ENCODE data around the gene NOP56. TPM values are rescaled to one million over a fixed set of nuclear protein-coding genes. Genes with fewer than 3 reads are reported as not detected.

NOP56 gene
- total and polyA plus RNA-seq, 9 of the 15 experiments (the other 6 are each of a cell fraction or from before 2014, with no cell fraction given) = 295 to 697 (median 439) TPM

DNA sequence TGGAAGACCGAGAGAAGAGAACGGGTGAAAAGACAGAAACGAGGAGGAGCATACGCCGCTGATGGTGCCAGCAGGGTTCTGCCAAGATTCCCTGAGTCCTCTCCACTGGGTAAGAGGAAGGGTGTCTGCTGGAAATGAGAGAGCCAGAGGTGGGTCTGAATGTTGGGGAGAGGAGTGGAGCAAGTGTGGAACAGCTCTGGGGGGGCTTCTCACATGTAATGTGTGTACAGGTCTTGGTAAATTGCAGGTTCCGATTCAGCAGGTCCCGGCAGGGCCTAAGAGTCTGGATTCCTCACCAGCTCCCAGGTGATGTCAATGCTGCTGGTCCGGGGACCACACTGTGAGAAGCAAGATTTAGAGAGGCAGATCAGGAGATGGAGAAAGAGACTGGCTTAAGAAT, 38.7 kb downstream of the NOP56 start (continued):
- no peak for TF ChIP-seq RHOXF2B (CRISPR knock-in tag; conservative IDR thresholded peaks at IDR 0.05)
- TF ChIP-seq, protein P1, sequence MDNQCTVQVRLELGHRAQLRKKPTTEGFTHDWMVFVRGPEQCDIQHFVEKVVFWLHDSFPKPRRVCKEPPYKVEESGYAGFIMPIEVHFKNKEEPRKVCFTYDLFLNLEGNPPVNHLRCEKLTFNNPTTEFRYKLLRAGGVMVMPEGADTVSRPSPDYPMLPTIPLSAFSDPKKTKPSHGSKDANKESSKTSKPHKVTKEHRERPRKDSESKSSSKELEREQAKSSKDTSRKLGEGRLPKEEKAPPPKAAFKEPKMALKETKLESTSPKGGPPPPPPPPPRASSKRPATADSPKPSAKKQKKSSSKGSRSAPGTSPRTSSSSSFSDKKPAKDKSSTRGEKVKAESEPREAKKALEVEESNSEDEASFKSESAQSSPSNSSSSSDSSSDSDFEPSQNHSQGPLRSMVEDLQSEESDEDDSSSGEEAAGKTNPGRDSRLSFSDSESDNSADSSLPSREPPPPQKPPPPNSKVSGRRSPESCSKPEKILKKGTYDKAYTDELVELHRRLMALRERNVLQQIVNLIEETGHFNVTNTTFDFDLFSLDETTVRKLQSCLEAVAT (IDR thresholded peaks at IDR 0.05) = no peak
- no peak for TF ChIP-seq SIX5 (IDR thresholded peaks at IDR 0.05; ENCODE audit: borderline replicate concordance in 1 of 2, insufficient read depth in 1 of 2, low read depth in 1 of 2, low read length in 2 of 2)
- TF ChIP-seq KLF13 (tag; IDR thresholded peaks at IDR 0.05; ENCODE audit: borderline replicate concordance, low read depth) = no peak

DNA sequence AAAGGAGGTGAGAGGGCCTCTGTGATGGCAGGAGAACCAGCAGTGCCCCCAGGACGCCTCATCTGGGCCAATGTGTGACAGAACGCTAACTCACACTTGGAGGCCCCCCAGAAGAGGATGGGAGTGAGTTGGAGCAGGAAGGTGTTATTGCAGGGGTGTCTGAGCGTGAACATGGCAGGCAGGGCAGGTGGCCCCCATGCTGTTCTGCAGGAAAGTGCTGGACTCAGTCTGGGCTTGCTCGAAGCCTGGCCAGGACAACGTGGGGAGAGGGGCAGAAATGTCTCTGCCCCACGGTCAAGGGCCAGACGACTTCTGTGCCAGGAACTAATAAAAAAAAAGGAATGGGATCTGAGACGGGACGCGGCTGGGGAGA, 39.2 kb downstream of the NOP56 start:
- FAIRE-seq (no peak), ATAC-seq (no peak), DNase-seq (ENCODE audit: extremely low read depth in 1 of 4, low spot score in 3 of 4) (no peak)
- POLR2A ChIA-PET = no interaction called here
- in situ Hi-C loops (cut with MboI) (no loop called here), intact Hi-C loops (cut with micrococcal nuclease) (no loop called here)
- Histone ChIP-seq H3K4me1 (replicated peaks in 1 of 2; ENCODE audit: control insufficient read depth in 2 of 2, insufficient read depth in 2 of 2, low read length in 2 of 2) (peaks cover 0 to 19% of the 10 kb centered on the region in 2 experiments; a peak in 3 of 5 replicates), H3K36me3 (ENCODE audit: control insufficient read depth, insufficient read depth, low read length) (no peaks in the 10 kb centered on the region), H2AFZ (ENCODE audit: low read depth, low read length) (no peak overlapping the region), H3K9me1 (ENCODE audit: control insufficient read depth, insufficient read depth, low read length) (no peaks in the 10 kb centered on the region), H3K9me3 (replicated peaks; ENCODE audit: control insufficient read depth, insufficient read depth, low read depth, low read length) (no peaks in the 10 kb centered on the region), H3K79me2 (ENCODE audit: control insufficient read depth, insufficient read depth, low read length) (no peaks in the 10 kb centered on the region), H3K27ac (ENCODE audit: extremely low read depth, low read depth, low read length) (no peak overlapping the region), H3K4me2 (ENCODE audit: insufficient read depth, low read length) (peak overlapping the region; percentile 52; the same call in 1 of the 2 replicates), H3K27me3 (ENCODE audit: control insufficient read depth in 2 of 2, insufficient read depth in 2 of 2, low read length in 2 of 2) (peaks cover 9 to 56% of the 10 kb centered on the region in 2 experiments; a peak in 4 of 5 replicates), H3K9ac (ENCODE audit: insufficient read depth in 1 of 2, low read depth in 2 of 2, low read length in 2 of 2) (no peak overlapping the region), H3K4me3 (no peak overlapping the region), H4K20me1 (replicated peaks; ENCODE audit: control insufficient read depth, insufficient read depth, low read length) (no peaks in the 10 kb centered on the region)
- 30% methylated on average over 9 of the region's 10 CpGs for WGBS (ENCODE audit: insufficient coverage, low coverage, missing lambda C conversion rate)
- CTCF ChIA-PET (ENCODE audit: low intra/inter-chr PET ratio) = no interaction called here
- no TSS peak for BruUV-seq (replicated peaks)
- TF ChIP-seq CBFB (CRISPR knock-in tag; IDR thresholded peaks at IDR 0.05) = no peak
- TF ChIP-seq NRF1 (conservative IDR thresholded peaks at IDR 0.05 in 1 of 2, IDR thresholded peaks at IDR 0.05 in 1 of 2) = no peak
- no peak for TF ChIP-seq SMARCB1 (IDR thresholded peaks at IDR 0.05; ENCODE audit: insufficient read length, low read depth)
- TF ChIP-seq CHCHD3 (CRISPR knock-in tag; IDR thresholded peaks at IDR 0.05) = no peak
- no peak for TF ChIP-seq ARID1B (IDR thresholded peaks at IDR 0.05)
- no peak for TF ChIP-seq HNRNPLL (IDR thresholded peaks at IDR 0.05; ENCODE audit: low read depth, low read length, poor library complexity, severe bottlenecking)
- no peak for TF ChIP-seq FOXA1 (IDR thresholded peaks at IDR 0.05; ENCODE audit: borderline replicate concordance)
- no peak for TF ChIP-seq NUFIP1 (IDR thresholded peaks at IDR 0.05; ENCODE audit: partially characterized antibody)
- TF ChIP-seq ZC3H11A (IDR thresholded peaks at IDR 0.05; ENCODE audit: low read depth, low read length) = no peak
- no peak for TF ChIP-seq LCOR (CRISPR knock-in tag; IDR thresholded peaks at IDR 0.05)
- TF ChIP-seq, protein P2, sequence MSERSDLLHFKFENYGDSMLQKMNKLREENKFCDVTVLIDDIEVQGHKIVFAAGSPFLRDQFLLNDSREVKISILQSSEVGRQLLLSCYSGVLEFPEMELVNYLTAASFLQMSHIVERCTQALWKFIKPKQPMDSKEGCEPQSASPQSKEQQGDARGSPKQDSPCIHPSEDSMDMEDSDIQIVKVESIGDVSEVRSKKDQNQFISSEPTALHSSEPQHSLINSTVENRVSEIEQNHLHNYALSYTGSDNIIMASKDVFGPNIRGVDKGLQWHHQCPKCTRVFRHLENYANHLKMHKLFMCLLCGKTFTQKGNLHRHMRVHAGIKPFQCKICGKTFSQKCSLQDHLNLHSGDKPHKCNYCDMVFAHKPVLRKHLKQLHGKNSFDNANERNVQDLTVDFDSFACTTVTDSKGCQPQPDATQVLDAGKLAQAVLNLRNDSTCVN (CRISPR knock-in tag; IDR thresholded peaks at IDR 0.05) = no peak
- TF ChIP-seq, protein P3, sequence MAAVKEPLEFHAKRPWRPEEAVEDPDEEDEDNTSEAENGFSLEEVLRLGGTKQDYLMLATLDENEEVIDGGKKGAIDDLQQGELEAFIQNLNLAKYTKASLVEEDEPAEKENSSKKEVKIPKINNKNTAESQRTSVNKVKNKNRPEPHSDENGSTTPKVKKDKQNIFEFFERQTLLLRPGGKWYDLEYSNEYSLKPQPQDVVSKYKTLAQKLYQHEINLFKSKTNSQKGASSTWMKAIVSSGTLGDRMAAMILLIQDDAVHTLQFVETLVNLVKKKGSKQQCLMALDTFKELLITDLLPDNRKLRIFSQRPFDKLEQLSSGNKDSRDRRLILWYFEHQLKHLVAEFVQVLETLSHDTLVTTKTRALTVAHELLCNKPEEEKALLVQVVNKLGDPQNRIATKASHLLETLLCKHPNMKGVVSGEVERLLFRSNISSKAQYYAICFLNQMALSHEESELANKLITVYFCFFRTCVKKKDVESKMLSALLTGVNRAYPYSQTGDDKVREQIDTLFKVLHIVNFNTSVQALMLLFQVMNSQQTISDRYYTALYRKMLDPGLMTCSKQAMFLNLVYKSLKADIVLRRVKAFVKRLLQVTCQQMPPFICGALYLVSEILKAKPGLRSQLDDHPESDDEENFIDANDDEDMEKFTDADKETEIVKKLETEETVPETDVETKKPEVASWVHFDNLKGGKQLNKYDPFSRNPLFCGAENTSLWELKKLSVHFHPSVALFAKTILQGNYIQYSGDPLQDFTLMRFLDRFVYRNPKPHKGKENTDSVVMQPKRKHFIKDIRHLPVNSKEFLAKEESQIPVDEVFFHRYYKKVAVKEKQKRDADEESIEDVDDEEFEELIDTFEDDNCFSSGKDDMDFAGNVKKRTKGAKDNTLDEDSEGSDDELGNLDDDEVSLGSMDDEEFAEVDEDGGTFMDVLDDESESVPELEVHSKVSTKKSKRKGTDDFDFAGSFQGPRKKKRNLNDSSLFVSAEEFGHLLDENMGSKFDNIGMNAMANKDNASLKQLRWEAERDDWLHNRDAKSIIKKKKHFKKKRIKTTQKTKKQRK (IDR thresholded peaks at IDR 0.05; ENCODE audit: borderline replicate concordance, low read depth, low read length) = no peak
- no peak for TF ChIP-seq JUNB (CRISPR knock-in tag; conservative IDR thresholded peaks at IDR 0.05)

All from K562 (cell line).